Dermis blood vessel endothelial cell (primary cell): ENCODE results near the gene BTRC. TPM values are rescaled to one million over a fixed set of nuclear protein-coding genes. Genes with fewer than 3 reads are reported as not detected.

Source experiments
- DNase-seq: peaks from one replicate; pipeline ENCODE4 v3.0.0; 2010
- total RNA-seq: library from RNA; depleted of rRNA; stranded (reverse); fragments of >200 nt; gene quantifications from 2 replicates; pipeline ENCODE4 v1.2.3, GENCODE V29; 2014

BTRC gene
- total RNA-seq, 1 donor from 2014 or later, result 9.5 TPM

DNA sequence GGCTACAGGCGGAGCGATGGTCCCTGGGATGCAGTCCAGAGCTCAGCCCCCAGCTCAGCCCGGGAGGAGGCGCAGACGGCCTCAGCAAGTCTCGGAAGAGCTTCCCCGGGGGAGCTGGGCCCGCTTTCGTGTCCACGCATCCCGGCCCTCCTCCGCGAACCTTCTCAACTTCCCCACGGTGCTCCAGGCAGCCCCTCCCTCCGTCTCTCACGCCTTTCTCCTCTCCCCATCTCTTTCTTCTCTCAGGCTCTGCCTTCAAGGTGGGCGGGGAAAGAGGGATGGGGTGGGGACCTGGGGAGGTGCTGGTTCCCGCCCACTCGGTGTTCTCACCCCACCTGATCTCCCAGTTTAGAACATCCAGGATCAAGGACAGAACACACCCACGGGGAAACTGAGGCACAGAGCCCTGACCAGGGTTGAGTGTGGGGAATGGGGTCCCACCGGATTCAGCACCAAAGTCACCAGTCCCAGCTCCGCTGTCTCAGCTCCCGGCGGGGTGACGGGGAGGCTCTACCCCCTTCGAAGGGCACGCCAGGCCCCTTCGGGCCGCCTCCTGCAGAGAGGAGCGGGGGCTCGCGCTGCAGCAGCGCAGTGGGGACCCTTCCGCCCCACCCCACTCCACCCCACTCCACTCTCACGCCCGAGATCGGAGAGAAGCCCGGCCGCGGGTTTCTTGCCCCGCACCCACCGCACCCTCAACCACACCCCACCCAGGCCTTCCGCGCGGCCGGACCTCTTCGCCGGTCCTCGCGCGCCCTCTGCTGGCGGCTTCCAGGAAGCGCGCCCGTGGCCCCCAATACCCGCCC is 215.9 kb downstream of the BTRC start:
- DNase-seq, result peak; percentile 72

DNA sequence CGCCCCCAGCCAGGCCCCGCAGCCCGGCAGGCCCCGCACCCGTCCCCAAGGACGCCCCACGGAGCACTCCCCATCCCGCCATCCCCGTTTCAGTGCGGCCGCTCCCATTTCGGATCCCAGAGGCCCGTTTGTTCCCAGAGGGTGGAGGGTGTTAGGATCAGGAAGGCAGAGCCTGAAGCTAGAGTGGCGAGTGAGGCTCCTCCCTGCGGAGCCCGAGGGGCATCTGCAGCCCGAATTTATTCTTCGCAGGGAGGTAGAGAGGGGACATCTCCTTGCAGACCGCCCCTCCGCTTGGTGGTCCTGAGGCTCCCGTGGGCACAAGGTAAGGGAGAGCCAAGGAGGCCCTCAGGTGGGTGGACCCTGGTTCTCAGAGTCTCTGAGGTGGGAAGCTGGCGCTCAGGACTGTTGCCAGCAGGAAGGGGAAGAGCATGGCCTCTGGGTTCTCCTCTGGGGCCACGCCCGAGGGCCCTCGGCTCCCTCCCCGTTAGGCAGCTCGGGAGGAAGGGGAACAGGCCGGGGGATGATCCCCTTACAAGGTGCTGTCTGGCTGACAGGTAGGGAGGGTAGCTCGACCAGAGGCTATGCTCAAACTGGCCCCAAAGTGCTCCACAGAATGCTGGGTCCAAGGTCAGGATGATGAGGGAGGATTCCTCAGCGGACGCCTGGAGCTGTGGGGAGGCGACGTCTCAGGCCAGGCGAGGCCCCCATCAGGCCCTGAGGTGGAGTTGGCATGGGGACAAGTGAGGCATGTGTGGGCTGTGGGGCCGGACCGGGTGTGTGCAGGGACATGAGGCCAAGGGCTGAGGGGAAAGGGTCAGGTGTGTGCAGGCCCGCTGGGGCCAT is 216.7 kb downstream of the BTRC start:
- DNase-seq, result no peak

DNA sequence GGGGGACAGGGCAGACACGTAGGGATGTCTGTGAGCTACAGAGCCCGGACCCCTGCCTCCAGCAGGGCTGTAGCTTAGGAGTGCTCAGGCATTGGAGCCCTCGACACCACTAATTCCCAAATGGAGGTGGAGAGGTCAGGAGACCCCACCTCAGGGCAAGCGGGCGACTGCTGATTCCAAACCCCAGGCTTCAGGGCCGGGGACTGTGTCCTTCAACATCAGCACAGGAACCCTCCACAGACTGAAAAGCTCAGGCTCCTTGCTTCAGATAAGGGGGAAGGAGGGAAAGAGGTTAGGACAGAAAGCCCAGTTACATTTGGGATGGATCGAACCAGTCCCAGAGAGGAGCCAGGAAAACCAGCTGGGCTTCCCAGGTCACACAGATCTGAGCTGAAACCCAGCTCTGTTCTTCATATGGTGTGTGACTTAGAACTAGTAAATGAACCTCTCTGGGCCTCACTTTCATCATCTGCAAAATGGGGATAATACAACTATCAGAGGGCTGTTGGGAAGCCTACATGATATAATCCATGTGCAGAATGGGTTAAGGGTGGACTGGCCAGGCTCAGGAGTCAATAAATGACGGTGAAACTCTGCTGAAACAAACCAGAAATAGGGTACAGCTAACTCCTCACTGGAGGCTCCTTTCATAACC is 217.4 kb downstream of the BTRC start:
- DNase-seq, result no peak

DNA sequence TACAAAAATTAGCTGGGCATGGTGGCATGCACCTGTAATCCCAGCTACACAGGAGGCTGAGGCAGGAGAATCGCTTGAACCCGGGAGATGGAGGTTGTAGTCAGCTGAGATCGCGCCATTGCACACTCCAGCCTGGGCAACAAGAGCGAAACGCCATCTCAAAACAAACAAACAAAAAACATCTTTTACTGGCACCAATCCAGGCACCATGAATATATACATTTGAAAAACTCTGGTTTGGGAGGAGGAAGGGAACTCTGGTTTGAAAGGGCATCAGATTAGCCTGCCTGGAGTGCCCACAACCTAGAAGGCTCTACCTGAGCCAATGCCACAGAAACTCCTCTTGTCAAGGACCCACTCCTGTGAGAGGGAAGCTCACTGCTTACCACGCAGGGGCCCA is 218.2 kb downstream of the BTRC start:
- no peak for DNase-seq

DNA sequence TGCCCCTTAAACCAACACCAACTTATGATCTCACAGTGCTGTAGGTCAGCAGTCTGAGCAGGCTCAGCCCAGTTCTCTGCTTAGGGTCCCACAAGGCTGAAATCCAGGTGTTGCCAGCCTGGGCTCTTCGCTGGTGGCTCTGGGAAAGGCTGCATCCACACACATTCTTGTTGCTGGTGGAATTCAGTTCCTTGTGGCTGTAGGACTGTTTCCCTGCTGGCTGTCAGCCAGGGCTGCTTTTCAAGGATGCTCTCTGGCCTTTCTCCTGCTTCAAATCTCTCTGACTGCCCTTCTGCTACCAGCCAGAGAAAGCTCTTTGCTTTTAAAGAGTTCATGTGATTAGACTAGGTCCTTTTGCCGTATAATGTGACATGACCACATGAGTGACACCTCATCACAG is 218.8 kb downstream of the BTRC start:
- no peak for DNase-seq

- DNase-seq, result no peak
Measured at GRCh38 chr10:101573885-101574753, 220.2 kb downstream of the BTRC start.

GRCh38 chr10:101575091-101575490 is 221.1 kb downstream of the BTRC start:
- DNase-seq, result no peak

GRCh38 chr10:101575580-101576210 is 221.7 kb downstream of the BTRC start:
- no peak for DNase-seq

- DNase-seq, result no peak
Measured at GRCh38 chr10:101576211-101576863, 222.4 kb downstream of the BTRC start.

GRCh38 chr10:101577121-101577871 is 223.3 kb downstream of the BTRC start:
- no peak for DNase-seq

DNA sequence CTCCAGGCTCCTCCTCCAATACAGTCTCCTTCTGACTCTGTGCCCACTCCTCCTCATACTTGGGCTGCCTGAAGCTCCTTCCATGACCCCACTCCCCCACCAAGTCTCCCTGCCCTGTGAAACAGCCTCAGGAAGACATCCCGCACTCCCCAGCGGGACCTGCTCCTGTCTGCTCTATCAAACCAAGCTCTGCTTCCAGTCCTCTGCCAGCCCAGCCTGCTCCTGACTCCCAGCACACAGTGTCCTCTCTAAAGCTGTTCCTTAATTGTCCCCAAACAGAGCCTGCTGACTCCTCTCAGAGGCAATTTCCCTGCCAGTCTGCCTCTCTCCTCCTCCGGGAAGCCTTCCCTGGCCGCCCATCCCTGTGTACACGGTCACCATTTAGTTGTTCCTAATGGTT is 224.2 kb downstream of the BTRC start:
- DNase-seq, result no peak

GRCh38 chr10:101578803-101579515 is 225.0 kb downstream of the BTRC start:
- no peak for DNase-seq

DNA sequence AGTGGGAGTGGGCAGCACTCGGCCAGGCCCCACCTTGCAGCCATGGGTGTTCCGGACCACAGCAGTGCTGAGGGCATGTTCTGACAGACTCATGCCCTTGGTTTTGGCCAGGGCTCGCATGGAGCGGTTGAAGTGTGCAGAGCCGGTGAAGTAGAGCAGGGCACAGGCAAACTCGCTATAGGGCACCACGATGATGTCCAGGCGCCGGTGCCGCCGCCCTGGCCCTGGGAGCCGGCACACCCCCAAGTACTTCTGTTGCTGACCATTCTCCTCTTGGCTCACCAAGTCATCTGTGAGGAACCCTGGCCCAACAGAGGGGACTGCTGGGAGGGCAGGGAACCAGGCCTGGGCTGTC is 225.5 kb downstream of the BTRC start:
- DNase-seq, result no peak

DNA sequence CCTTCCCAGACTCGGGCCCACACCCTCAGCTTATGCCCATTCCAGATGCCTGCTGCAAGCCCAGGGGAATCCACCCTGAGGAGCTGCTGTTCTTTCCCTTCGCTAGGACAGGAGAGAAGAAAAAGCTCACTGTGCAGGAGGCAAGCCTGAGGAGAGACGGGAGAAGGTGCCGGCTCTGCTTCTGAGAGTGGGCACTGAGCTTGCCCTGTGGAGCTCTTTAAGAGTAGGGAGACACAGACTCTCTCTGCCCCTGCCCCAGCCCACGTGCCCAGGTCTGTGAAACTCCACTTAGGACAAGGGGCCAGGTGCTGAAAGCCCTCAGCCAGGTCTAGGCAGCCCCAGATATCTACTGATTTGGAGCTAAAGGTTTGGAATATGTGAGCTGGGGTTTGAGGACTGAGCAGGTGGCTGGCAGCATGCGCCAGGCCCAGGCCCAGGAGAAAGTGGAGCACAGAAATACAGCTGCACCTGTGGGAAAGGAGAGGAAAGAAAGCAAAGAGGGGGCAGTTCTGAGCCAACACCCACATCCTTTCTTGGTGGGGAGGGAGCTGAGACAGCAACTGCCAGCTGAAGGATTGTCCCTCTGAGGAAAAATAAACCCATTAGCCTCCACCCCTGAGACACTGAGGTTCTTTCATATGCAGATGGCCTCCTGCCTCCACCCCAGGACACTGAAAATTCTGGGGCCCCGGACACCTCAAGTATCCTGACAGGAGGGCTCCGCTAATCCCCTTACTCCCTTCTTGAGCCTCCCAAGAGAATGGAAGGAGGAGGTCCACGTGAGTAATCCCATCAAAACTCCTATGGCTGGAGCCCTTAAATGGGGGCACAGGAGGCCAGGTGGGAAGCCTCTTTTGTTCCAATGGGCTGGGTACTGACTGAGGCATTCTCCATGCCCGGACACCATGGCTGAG is 226.8 kb downstream of the BTRC start:
- DNase-seq, result no peak

DNA sequence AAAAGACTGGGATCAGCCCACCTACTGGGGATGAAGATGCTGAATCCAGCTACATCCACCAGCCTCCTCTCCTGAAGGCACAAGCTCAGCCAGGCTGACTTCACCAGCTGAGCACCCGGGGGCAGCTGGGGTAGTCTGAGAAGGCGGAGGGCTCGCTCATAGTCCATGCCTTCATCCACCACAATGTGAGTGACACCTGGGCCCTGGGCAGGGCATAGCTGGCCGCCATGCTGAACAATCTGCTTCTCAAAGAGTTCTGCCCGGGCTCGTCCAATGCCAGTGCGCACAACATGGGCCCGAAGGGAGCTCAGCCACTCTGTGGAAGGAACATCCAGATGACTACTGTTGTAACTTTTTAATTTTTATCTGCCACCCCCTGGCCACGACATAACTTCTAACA is 231.9 kb downstream of the BTRC start:
- DNase-seq, result no peak

GRCh38 chr10:101587725-101588653 is 234.0 kb downstream of the BTRC start, which contains the start of the genes DPCD and POLL:
DPCD (plus strand) TSS chr10:101588321; CDS start chr10:101588337, 16 bp downstream.
POLL (minus strand) TSS chr10:101588257; CDS start chr10:101587360, 897 bp downstream.
- peak; percentile 97 for DNase-seq

DNA sequence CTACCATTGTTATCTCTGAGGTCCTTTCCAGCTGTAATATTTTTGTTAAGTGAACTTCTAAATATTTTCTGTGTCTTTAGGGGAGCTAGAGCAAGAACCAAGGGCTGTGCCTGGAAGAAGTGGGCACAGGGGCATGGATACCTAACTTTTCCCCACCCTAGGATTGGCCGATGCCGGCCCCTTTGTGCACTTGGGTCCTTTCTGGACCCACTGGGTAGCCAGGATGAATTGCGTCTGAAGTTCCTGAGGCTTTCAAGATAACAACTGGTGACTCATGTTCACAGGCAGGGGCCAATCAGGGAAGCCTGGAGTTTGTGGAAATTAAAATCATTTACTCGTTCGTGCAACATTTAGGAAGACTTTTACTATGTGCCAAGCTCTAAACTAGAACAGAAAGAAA is 234.9 kb downstream of the BTRC start:
- peak; percentile 51 for DNase-seq
